IPS-18c (cell line): ENCODE measurements around the gene ERCC5.
A peak's percentile ranks its signal among the peaks of the same experiment; 100 is the strongest.

Experiments used
- H3K4me3 ChIP-seq: 2 replicates; pipeline ENCODE4 v1.7.0; 2013; ENCODE audit warnings: low read depth, mild to moderate bottlenecking, low read length, moderate library complexity; ENCODE audit not compliant: insufficient read depth
- H3K9me3 ChIP-seq: one replicate; pipeline ENCODE4 v1.6.1; 2013; ENCODE audit warnings: mild to moderate bottlenecking, low read length, moderate library complexity; ENCODE audit not compliant: control insufficient read depth, insufficient read depth

ERCC5 gene

DNA sequence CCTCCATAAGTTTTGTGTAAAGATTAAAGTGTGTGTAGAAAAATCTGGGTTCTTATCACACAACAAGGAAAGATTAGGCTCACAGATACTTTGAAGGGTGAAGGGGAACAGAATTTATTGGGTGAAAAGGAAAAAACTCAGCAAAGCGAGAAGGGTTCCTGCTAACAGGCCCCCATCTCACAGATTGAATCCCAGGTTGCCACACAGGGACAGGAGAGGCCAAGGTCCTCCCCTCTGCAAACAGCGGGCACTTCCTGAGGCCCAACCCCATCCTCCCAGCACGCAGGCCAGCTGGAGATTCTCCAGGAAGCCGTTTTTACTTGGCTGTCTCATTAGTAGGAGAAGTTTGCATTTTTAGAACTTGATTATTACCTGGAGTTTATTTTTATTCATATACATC lies 15.2 kb upstream of the ERCC5 start:
- Histone ChIP-seq H3K4me3 (no peak overlapping the region), H3K9me3 (no peaks in the 10 kb centered on the region)

DNA sequence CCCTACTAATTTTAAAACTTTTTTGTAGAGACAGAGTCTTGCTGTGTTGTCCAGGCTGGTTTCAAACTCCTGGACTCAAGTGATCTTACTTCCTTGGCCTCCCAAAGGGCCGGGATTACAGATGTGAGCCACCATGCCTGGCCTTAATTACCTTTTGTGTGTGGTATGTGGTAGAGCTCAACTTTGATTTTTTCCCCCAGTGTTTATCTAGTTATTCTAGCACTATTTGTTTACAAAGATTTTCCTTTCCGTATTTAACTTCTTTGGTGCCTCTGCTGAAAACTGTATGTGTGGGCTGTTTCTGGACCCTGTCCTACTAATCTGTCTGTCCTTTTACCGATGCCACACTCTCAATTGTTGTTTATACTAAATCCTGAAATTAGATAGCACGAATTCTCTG lies 9.4 kb upstream of the ERCC5 start:
- H3K9me3 ChIP-seq: no peaks in the 10 kb centered on the region
- no peak overlapping the region for H3K4me3 ChIP-seq

DNA sequence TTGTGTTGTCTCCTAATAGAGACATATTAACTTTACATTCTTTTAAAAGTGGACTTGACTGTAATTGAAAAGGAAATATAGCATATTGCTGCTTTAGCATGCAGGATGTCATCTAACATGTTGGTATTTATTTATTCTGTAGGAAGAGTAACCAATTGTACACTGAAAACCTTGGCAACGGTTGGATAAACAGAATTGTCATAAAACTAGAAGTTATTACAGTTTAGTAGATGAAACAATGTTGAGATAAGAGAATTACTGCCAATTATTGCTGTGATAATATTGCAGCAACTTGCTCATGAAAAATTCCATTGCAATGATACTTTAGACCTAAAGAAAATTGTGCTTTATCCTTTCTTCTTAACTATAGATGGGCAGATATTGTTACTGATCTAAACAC lies 7.6 kb upstream of the ERCC5 start:
- Histone ChIP-seq H3K9me3 (no peaks in the 10 kb centered on the region), H3K4me3 (no peak overlapping the region)

DNA sequence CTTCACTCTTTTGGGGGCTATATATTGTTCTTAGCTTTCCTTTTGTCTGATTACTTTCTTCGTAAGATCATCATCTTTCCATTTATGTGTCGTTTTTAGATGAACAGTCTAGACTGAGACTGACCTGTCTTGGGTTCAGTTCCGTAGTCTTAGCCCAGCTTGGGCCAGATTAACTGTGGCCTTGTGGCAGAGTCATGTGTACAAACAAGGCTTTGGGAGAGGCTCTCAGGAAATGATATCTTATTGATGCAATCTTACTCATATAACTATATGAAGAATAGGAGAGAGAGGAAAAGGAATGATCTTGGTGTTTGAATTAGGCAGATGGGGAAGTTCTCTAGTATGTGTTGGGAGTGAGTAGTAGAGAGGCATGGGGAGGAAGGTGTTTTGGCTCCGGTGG lies 6.8 kb upstream of the ERCC5 start:
- no peaks in the 10 kb centered on the region for H3K9me3 ChIP-seq
- no peak overlapping the region for H3K4me3 ChIP-seq

DNA sequence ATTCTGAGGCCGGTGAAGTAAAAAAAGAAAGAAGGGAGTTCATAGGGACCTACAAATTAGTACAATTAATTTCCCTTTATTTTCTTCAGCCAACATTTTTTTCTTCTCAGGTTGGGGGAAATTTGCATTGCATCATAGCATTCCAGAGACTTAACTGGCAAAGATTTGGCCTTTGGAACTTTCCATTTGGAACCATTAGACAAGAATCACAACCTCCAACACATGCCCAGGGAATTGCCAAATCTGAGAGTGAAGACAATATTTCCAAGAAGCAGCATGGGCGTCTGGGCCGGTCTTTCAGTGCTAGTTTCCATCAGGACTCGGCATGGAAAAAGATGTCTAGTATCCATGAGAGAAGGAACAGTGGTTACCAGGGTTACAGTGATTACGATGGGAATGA lies 6.4 kb upstream of the ERCC5 start:
- H3K4me3 ChIP-seq: no peak overlapping the region
- H3K9me3 ChIP-seq: no peaks in the 10 kb centered on the region

DNA sequence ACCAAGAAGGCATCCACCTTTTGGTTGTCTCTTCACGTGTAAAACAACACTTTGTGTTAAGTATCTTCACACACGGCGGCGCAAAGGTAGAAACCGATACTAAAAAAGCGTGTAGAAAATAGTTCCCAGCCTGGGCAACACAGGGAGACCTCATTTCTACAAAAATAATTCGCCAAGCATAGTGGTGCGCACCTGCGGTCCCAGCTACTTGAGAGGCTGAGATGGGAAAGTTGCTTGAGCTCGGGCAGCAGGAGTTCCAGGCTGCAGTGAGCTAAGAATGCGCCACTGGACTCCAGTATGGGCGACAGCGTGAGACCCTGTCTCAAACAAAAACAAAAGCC lies 573 bp upstream of the ERCC5 start:
- peak overlapping the region; percentile 82 for H3K4me3 ChIP-seq
- H3K9me3 ChIP-seq: no peaks in the 10 kb centered on the region

DNA sequence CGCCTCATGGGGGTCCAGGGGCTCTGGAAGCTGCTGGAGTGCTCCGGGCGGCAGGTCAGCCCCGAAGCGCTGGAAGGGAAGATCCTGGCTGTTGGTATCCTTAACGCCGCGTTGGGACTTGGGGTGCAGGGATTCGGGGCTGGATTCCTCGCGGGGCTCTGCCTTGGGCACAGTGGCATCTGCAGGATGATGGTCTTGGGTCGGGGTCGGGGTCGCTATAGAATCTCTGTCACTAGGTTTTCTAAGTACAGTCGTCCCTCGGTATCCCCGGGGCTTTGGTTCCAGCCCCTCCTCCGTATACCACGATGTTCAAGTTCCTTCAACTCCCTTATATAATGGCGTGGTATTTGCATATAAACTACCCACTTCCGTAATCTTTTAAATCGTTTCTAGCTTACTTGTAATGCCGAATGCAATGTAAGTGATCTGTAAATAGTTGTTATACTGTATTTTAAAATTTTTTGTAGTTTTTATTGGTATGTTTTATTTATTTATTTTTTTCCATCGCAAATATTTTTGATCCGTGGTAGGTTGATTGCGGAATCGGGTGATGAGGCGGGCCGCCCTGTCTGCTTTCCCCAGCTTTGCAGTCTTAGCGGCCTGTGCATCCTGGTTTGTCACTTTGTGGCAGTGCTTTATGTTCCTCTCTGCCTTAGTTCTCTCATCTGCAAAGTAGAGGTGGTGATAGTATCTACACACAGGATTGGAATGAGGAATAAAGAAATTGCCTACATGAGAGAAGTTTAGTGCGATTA lies 606 bp downstream of the ERCC5 start:
- H3K4me3 ChIP-seq: peak overlapping the region; percentile 82
- H3K9me3 ChIP-seq: no peaks in the 10 kb centered on the region

DNA sequence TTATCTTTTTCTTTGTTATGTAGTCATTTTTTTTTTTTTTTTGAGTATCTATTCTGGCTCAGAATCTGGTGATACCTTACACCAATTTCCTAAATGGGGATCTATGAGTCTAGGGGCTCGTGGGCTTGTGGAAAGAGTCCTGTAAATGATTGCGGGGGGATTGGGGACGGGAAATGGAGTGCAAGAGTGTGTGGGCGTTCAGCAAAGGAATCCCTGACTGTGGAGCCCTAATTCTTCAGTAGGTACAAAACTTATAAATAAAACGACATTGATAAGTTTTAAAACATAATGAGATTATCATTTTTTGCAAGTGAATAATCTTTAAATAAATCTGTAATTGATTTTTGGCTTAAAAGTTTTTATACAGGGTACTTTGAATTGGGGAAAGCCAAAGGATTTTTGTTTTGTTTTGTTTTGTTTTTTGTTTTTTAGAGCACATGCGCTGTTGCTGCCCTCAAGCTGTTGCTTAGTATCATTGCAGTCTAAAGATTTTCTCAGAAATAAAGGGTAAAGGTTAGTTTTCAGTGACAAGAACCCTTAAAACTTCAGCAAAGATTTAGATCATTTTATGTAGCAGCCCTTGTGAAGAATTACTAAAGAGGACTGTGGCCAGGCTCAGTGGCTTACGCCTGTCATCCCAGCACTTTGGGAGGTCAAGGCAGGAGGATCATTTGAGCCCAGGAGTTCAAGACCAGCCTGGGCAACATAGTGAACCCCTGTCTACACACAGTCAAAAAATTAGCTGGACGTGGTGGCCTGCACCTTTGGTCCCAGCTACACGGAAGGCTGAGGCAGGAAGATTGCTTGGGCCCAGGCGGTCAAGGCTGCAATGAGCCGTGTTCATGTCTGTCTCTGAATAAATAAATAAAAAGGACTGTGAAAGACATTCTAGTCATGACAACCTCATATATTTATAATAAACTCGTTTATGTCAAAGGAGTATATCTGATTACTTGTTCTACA lies 1.7 kb downstream of the ERCC5 start:
- Histone ChIP-seq H3K9me3 (no peaks in the 10 kb centered on the region), H3K4me3 (peak overlapping the region; percentile 82; the same call in 1 of the 2 replicates)

DNA sequence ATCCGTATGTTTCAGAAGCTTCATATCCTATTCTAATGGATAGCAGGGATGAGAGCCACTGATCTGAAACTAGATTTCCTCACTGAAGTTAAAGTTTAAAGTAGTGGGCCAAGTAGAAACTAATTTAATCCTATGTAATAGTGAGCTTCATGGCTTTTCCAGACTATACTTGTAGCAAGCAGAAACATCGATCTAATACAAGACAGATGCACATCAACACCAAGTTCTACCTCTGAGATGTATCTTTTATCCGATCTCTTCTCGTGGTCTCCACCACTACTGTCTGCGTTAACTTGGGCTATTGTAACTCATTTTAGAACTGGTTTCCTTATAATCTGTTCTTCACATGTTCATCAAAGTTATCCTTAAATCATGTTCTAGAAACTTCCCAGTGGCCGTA lies 3.1 kb downstream of the ERCC5 start:
- Histone ChIP-seq H3K4me3 (no peak overlapping the region), H3K9me3 (no peaks in the 10 kb centered on the region)

DNA sequence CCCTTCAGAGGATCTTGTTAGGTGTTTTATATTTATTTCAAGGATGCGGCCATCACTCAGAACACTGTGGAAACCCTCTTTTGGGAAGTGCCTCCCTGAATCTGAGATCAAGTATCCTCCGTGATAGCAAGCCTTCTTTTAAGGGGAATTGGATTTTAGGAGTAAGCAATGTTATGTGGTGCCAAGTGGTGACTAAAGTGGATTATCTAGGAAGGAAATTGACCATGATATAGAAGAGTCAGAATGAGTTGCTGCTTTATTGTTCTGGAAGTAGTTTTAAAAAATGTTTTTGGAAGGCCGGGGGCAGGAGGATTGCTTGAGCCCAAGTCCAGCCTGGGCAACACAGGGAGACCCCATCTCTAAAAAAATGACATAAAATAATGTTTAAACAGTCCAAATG lies 6.7 kb downstream of the ERCC5 start:
- no peak overlapping the region for H3K4me3 ChIP-seq
- no peaks in the 10 kb centered on the region for H3K9me3 ChIP-seq

DNA sequence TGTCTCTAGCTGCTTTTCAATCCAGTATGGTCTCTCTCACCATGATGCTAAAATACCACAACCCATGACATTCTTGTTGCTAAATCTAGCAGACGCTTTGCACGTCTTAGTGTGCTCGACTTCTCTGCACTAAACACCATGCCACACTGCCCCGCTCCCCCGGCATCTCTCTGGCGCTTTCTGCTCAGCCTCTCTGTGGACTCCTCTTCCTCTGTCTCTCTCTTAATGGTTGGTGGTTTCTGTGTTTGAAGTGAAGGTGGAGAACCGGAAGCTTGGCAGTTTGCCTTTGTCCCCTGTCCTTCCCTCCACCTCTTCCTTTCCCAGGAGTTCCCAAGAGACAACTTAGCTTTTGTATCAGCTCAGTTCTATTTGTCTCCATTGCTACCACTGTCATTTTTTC lies 8.8 kb downstream of the ERCC5 start:
- no peak overlapping the region for H3K4me3 ChIP-seq

DNA sequence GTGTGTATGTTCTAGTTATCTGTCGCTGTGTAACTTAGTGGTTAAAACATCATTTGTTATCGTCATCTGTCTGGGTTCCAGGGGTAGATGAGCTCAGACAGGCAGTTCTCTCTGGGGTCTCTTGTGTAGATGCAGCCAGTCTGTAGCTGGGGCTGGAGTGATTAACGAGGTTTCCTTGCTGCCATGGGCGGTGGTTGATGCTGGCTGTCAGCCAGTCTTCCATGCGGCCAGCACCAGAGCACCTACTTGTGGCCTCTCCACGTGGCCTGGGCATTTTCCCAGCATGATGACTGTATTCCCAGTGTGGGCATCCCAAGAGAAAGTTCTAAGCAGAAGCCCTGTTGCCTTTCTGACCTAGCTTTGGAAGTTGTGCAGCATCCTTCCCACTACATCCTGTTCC lies 10.7 kb downstream of the ERCC5 start:
- H3K4me3 ChIP-seq: no peak overlapping the region
- no peaks in the 10 kb centered on the region for H3K9me3 ChIP-seq

More for the DNA sequence above, 8.8 kb downstream of the ERCC5 start:
- no peaks in the 10 kb centered on the region for H3K9me3 ChIP-seq

DNA sequence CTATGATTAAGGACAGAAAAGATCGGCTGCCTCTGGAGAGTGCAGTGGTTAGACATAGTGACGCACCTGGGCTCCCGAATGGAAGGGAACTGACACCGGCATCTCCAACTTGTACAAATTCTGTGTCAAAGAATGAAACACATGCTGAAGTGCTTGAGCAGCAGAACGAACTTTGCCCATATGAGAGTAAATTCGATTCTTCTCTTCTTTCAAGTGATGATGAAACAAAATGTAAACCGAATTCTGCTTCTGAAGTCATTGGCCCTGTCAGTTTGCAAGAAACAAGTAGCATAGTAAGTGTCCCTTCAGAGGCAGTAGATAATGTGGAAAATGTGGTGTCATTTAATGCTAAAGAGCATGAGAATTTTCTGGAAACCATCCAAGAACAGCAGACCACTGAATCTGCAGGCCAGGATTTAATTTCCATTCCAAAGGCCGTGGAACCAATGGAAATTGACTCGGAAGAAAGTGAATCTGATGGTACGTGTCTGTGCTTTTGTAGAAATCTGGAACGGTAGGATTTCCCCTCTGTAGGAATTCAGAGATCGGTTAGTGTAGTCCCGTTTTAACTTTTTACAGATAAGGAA lies 16.9 kb downstream of the ERCC5 start:
- Histone ChIP-seq H3K4me3 (no peak overlapping the region), H3K9me3 (no peaks in the 10 kb centered on the region)

DNA sequence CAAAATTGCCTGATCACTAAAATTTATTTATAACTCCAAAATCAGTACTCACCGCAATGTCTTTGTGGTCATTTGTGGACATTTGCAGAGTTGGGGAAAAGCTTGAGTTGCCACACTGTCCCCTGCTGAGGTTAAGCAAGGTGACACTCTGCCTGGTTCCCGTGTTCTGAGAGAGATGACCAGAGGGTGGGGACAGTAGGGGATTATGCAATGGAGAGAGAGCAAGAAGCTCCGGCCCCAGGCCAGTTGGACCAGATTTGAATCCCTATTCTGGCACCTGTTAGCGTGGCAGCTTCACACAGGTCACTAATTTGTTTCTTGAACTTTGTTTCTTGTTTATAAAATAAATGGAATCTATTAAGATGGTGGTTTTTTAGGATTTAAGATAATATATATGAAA lies 17.8 kb downstream of the ERCC5 start:
- Histone ChIP-seq H3K9me3 (no peaks in the 10 kb centered on the region), H3K4me3 (no peak overlapping the region)

DNA sequence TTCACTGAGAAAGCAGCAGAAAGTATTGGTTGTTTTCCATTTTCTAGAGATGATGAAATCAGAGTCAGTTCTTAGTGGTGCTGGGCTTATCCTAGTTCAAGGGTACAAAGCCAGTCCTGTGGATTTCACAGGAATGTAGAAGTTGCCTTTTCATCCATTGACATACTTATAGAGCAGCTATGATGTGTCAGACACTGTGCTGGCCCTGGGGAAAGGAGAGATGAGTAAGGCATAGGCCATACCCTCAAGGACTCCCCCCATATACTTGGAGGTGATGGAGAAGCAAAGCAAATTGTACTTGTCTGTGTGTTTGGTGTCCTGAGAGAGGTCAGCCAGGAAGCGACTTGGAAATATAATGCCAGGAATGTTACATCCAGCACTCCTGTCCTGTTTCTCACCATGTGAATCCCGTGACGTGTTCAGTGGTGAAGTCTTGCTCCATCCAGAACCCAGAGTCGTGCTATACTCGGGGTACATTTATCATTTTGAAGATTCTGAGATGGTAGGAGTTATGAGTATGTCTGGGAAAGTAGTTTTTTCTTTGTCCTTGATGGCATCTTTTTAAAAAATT lies 22.6 kb downstream of the ERCC5 start:
- Histone ChIP-seq H3K9me3 (no peaks in the 10 kb centered on the region), H3K4me3 (no peak overlapping the region)

DNA sequence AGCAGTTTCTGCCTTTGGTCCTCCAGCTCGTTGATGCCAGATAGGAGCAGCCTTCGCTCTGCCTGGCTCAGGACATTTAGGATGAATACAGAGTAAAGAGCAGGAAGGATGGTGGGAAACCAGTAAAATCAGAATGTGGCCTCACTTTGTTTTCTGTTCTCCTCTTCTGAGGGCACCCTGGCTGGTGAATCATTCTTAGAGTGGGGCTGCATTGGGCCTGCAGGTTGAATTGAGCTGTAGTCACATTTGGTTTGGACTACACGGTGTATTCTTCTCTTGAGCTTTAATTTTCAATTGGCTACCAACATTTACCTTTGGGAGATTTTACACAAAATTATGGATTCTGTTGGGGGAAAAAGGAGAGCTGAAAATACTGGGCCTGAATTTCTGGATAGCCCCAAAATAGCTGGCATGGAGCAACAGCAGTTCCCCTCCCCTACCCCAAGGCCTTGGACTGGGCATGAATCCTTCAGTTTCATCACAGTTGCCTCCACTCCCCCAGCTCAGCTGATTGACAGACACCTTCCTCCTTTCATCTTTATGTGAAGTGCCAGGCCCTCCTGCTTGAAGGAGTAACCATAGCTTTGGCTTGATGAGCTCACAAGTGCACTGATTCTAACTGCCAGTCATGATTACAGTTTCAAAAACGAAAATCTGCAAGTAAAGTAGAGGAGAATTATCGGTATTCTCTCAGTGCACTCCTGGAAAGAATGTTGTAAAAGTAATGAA lies 24.3 kb downstream of the ERCC5 start:
- Histone ChIP-seq H3K4me3 (no peak overlapping the region), H3K9me3 (no peaks in the 10 kb centered on the region)
